ENCODE results near the gene TBC1D9B.

TBC1D9B gene

DNA sequence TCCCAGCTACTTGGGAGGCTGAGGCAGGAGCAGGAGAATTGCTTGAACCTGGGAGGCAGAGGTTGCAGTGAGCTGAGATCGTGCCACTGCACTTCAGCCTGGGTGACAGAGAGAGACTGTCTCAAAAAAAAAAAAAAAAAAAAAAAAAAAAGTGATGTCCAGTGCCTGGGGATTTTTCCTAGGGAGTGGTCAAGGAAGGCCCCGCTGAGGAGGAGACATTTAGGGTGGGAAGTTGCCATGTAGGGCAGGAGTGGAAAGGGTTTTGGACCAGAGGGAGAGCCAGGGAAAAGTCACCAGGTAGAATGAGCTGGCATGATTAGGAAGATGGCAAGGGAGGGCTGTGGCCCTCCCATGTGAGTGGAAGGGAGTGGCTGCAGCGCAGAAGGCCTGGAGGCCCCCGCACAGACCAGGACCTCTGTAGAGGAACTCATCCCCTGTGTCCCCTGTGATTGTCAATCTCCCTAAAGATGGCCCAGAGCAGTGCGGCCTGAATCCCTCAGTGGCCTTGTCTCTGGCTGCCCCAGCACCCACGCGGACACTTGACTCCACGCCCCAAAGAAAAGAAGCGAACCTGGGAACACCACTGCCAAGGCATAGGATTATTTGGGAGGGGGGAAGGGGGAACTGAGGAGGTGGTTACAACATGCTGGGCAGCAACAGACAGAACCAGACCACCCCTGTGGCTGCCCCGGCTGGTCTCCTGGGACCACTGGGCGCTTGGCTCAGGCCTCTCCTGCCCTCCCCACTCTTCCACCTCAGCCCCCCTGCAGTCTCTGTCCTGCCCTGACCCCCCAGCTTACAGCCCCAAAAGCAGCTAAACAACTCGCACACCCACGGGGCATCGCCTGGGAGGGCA, 89.6 kb downstream of the TBC1D9B start:
- Histone ChIP-seq H4K20me1 (ENCODE audit: insufficient read depth, low read length, poor library complexity, severe bottlenecking) (peaks cover 8% of the 10 kb centered on the region), H3K27me3 (ENCODE audit: insufficient read depth, low read length, poor library complexity, severe bottlenecking) (no peaks in the 10 kb centered on the region), H3F3A (ENCODE audit: low read depth) (no peaks in the 10 kb centered on the region), H3K4me1 (ENCODE audit: insufficient read depth, low read length, poor library complexity, severe bottlenecking) (peaks cover 12% of the 10 kb centered on the region), H3K9me3 (ENCODE audit: insufficient read depth, low read depth, low read length) (no peaks in the 10 kb centered on the region), H3K36me3 (ENCODE audit: insufficient read depth, low read length) (no peaks in the 10 kb centered on the region), H3K9me2 (replicated peaks; ENCODE audit: low read depth, low read length) (no peaks in the 10 kb centered on the region), H3K4me2 (ENCODE audit: low read depth, low read length, poor library complexity, severe bottlenecking) (peak overlapping the region; percentile 73), H2AFZ (ENCODE audit: low read length) (no peak overlapping the region), H3K9ac (ENCODE audit: low read depth, low read length, poor library complexity, severe bottlenecking) (peak overlapping the region; percentile 50), H3K4me3 (ENCODE audit: low read length, poor library complexity, severe bottlenecking) (peak overlapping the region; percentile 79), H3K79me2 (ENCODE audit: insufficient read depth, low read length) (peaks cover 13% of the 10 kb centered on the region; the same call in 1 of the 2 replicates)
- no peak for TF ChIP-seq EZH2phosphoT487 (IDR thresholded peaks at IDR 0.05; ENCODE audit: borderline replicate concordance)
- TF ChIP-seq, protein P1, sequence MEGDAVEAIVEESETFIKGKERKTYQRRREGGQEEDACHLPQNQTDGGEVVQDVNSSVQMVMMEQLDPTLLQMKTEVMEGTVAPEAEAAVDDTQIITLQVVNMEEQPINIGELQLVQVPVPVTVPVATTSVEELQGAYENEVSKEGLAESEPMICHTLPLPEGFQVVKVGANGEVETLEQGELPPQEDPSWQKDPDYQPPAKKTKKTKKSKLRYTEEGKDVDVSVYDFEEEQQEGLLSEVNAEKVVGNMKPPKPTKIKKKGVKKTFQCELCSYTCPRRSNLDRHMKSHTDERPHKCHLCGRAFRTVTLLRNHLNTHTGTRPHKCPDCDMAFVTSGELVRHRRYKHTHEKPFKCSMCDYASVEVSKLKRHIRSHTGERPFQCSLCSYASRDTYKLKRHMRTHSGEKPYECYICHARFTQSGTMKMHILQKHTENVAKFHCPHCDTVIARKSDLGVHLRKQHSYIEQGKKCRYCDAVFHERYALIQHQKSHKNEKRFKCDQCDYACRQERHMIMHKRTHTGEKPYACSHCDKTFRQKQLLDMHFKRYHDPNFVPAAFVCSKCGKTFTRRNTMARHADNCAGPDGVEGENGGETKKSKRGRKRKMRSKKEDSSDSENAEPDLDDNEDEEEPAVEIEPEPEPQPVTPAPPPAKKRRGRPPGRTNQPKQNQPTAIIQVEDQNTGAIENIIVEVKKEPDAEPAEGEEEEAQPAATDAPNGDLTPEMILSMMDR (conservative IDR thresholded peaks at IDR 0.05; ENCODE audit: low read length), result no peak

DNA sequence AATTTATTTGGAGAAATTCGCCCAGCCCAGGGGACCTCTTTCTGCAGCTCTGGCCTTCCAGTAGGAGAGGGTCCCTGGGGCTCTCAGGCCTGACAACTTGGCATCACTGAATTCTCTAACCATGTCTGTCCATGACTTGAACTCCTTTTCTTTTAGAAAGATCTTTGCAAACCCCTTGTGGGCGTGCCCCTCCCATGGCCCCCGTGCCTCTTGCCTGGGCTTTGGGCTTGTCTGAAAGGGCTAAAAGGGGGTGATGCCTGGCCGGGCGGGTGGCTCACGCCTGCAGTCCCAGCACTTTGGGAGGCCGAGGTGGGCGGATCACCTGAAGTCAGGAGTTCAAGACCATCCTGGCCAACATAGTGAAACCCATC, 90.2 kb downstream of the TBC1D9B start:
- Histone ChIP-seq H4K20me1 (ENCODE audit: insufficient read depth, low read length, poor library complexity, severe bottlenecking) (peaks cover 6% of the 10 kb centered on the region), H2AFZ (ENCODE audit: low read length) (no peak overlapping the region), H3K4me2 (ENCODE audit: low read depth, low read length, poor library complexity, severe bottlenecking) (no peak overlapping the region), H3K27me3 (ENCODE audit: insufficient read depth, low read length, poor library complexity, severe bottlenecking) (no peaks in the 10 kb centered on the region), H3K9me2 (replicated peaks; ENCODE audit: low read depth, low read length) (no peaks in the 10 kb centered on the region), H3K36me3 (ENCODE audit: insufficient read depth, low read length) (no peaks in the 10 kb centered on the region), H3K9ac (ENCODE audit: low read depth, low read length, poor library complexity, severe bottlenecking) (no peak overlapping the region), H3K4me1 (ENCODE audit: insufficient read depth, low read length, poor library complexity, severe bottlenecking) (peaks cover 12% of the 10 kb centered on the region), H3K9me3 (ENCODE audit: insufficient read depth, low read depth, low read length) (no peaks in the 10 kb centered on the region), H3F3A (ENCODE audit: low read depth) (no peaks in the 10 kb centered on the region), H3K79me2 (ENCODE audit: insufficient read depth, low read length) (peaks cover 7% of the 10 kb centered on the region; the same call in 1 of the 2 replicates), H3K4me3 (ENCODE audit: low read length, poor library complexity, severe bottlenecking) (no peak overlapping the region)
- TF ChIP-seq, protein P1 (conservative IDR thresholded peaks at IDR 0.05; ENCODE audit: low read length), result no peak
- TF ChIP-seq EZH2phosphoT487 (IDR thresholded peaks at IDR 0.05; ENCODE audit: borderline replicate concordance), result no peak

- no peak overlapping the region for H3K4me3 ChIP-seq (ENCODE audit: low read length, poor library complexity, severe bottlenecking)
- H3K36me3 ChIP-seq (ENCODE audit: insufficient read depth, low read length), result no peaks in the 10 kb centered on the region
- H3K9me2 ChIP-seq (replicated peaks; ENCODE audit: low read depth, low read length), result no peaks in the 10 kb centered on the region
- H3K4me1 ChIP-seq (ENCODE audit: insufficient read depth, low read length, poor library complexity, severe bottlenecking), result peaks cover 12% of the 10 kb centered on the region
- H3K4me2 ChIP-seq (ENCODE audit: low read depth, low read length, poor library complexity, severe bottlenecking), result no peak overlapping the region
- no peak overlapping the region for H2AFZ ChIP-seq (ENCODE audit: low read length)
- no peaks in the 10 kb centered on the region for H3K27me3 ChIP-seq (ENCODE audit: insufficient read depth, low read length, poor library complexity, severe bottlenecking)
- H3F3A ChIP-seq (ENCODE audit: low read depth), result no peaks in the 10 kb centered on the region
- no peaks in the 10 kb centered on the region for H3K9me3 ChIP-seq (ENCODE audit: insufficient read depth, low read depth, low read length)
- H3K9ac ChIP-seq (ENCODE audit: low read depth, low read length, poor library complexity, severe bottlenecking), result no peak overlapping the region
- TF ChIP-seq EZH2phosphoT487 (IDR thresholded peaks at IDR 0.05; ENCODE audit: borderline replicate concordance), result no peak
- TF ChIP-seq, protein P1 (conservative IDR thresholded peaks at IDR 0.05; ENCODE audit: low read length), result no peak
- H3K79me2 ChIP-seq (ENCODE audit: insufficient read depth, low read length), result peaks cover 2% of the 10 kb centered on the region; the same call in 1 of the 2 replicates
- H4K20me1 ChIP-seq (ENCODE audit: insufficient read depth, low read length, poor library complexity, severe bottlenecking), result peaks cover 1% of the 10 kb centered on the region
Measured at GRCh38 chr5:179816796-179817469, 90.8 kb downstream of the TBC1D9B start.

Measured in Loucy (cell line).